OCI-LY3 (cell line): ENCODE measurements around the gene GCM1.

ENCODE experiments used
- H2AFZ ChIP-seq: fragments of 200-600, 300-600 bp; shearing (Covaris generic); 2 replicates; pipeline ENCODE4 v1.6.0; 2014; ENCODE audit warnings: antibody characterized with exemption, low read depth, low read length
- H3K27ac ChIP-seq: fragments of 200-600, 300-600 bp; sonication (generic); 2 replicates; pipeline ENCODE4 v1.5.1; 2014; ENCODE audit warnings: mild to moderate bottlenecking, low read length, moderate library complexity, mixed read lengths
- H3K27me3 ChIP-seq: fragments of 200-600, 300-600 bp; sonication (generic); 2 replicates; pipeline ENCODE4 v1.6.1; 2014; ENCODE audit warnings: low read depth, low read length, mixed read lengths
- H3K36me3 ChIP-seq: fragments of 200-600, 300-600 bp; sonication (generic); replicated peaks from 2 replicates; pipeline ENCODE3; 2014; ENCODE audit warnings: low read depth, low read length, mixed read lengths
- H3K4me1 ChIP-seq: fragments of 300-600, 200-600 bp; sonication (generic); 2 replicates; pipeline ENCODE4 v1.6.1; 2014; ENCODE audit warnings: low read length, mixed read lengths
- H3K4me2 ChIP-seq: fragments of 200-600, 300-600 bp; sonication (generic); 2 replicates; pipeline ENCODE4 v1.6.1; 2014; ENCODE audit warnings: low read length, mixed read lengths
- H3K4me3 ChIP-seq: fragments of 300-600, 200-600 bp; sonication (generic); 2 replicates; pipeline ENCODE4 v1.5.1; 2014; ENCODE audit warnings: antibody characterized with exemption, mild to moderate bottlenecking, low read length, moderate library complexity
- H3K79me2 ChIP-seq: fragments of 300-600, 200-600 bp; shearing (Covaris generic); 2 replicates; pipeline ENCODE4 v1.6.1; 2014; ENCODE audit warnings: mild to moderate bottlenecking, low read length, mixed read lengths
- H3K9ac ChIP-seq: fragments of 300-600, 200-600 bp; shearing (Covaris generic); 2 replicates; pipeline ENCODE4 v1.6.0; 2014; ENCODE audit warnings: mild to moderate bottlenecking, low read length, moderate library complexity
- H3K9me3 ChIP-seq: fragments of 200-600, 300-600 bp; shearing (Covaris generic); 2 replicates; pipeline ENCODE4 v1.6.1; 2014; ENCODE audit warnings: low read length, mixed read lengths; ENCODE audit not compliant: insufficient read depth
- H4K20me1 ChIP-seq: fragments of 200-600, 300-600 bp; sonication (generic); 2 replicates; pipeline ENCODE4 v1.6.1; 2016; ENCODE audit warnings: low read length, mixed read lengths; ENCODE audit not compliant: insufficient read depth
- CTCF ChIP-seq: fragments of 200-600, 300-600 bp; sonication (generic); IDR thresholded peaks from 2 replicates; pipeline ENCODE4 v1.5.1; 2014; ENCODE audit warnings: antibody characterized with exemption, low read length, low read depth
- EZH2phosphoT487 ChIP-seq: fragments of 200-600 bp; shearing (Covaris generic); IDR thresholded peaks from 2 replicates; pipeline ENCODE4 v1.6.1; 2018; ENCODE audit warnings: antibody characterized with exemption, mixed run types, low read depth

Gene GCM1

GRCh38 chr6:53148684-53149083 lies at the start of gene GCM1:
Gene GCM1, minus strand, starts transcription at chr6:53148841. Its CDS starts 3,209 bp downstream, at chr6:53145632.
- H3K4me1 ChIP-seq = no peaks in the 10 kb centered on the region
- peaks cover 4% of the 10 kb centered on the region; the same call in 1 of the 2 replicates for H3K27me3 ChIP-seq
- H3K79me2 ChIP-seq = no peaks in the 10 kb centered on the region
- no peak within 1 kb of the TSS for H3K4me2 ChIP-seq
- H3K9me3 ChIP-seq = no peaks in the 10 kb centered on the region
- TF ChIP-seq EZH2phosphoT487 = no peak
- TF ChIP-seq CTCF = no peak
- H3K27ac ChIP-seq = no peak within 1 kb of the TSS
- H4K20me1 ChIP-seq = no peaks in the 10 kb centered on the region
- H3K36me3 ChIP-seq = no peaks in the 10 kb centered on the region
- no peak within 1 kb of the TSS for H3K4me3 ChIP-seq
- no peak within 1 kb of the TSS for H3K9ac ChIP-seq
- no peak within 1 kb of the TSS for H2AFZ ChIP-seq

- Histone ChIP-seq H3K4me1 (peaks cover 35% of the 10 kb centered on the region), H3K9ac (no peak overlapping the region), H3K9me3 (no peaks in the 10 kb centered on the region), H3K79me2 (no peaks in the 10 kb centered on the region), H4K20me1 (no peaks in the 10 kb centered on the region), H3K4me2 (no peak overlapping the region), H3K27ac (no peak overlapping the region), H3K27me3 (peaks cover 53% of the 10 kb centered on the region), H3K36me3 (no peaks in the 10 kb centered on the region), H3K4me3 (no peak overlapping the region), H2AFZ (no peak overlapping the region)
- TF ChIP-seq CTCF (no peak), EZH2phosphoT487 (no peak)
Measured at GRCh38 chr6:53197553-53197952, 48.9 kb upstream of the GCM1 start.

- TF ChIP-seq CTCF = no peak
- no peak for TF ChIP-seq EZH2phosphoT487
- H4K20me1 ChIP-seq = no peaks in the 10 kb centered on the region
- H3K9ac ChIP-seq = no peak overlapping the region
- H3K4me2 ChIP-seq = no peak overlapping the region
- no peak overlapping the region for H3K4me3 ChIP-seq
- no peak overlapping the region for H2AFZ ChIP-seq
- H3K36me3 ChIP-seq = no peaks in the 10 kb centered on the region
- H3K79me2 ChIP-seq = no peaks in the 10 kb centered on the region
- H3K27me3 ChIP-seq = peaks cover 34% of the 10 kb centered on the region
- no peaks in the 10 kb centered on the region for H3K9me3 ChIP-seq
- no peak overlapping the region for H3K27ac ChIP-seq
- peaks cover 17% of the 10 kb centered on the region for H3K4me1 ChIP-seq
Measured at GRCh38 chr6:53195048-53195447, 46.4 kb upstream of the GCM1 start.

GRCh38 chr6:53192682-53193188 lies 44.1 kb upstream of the GCM1 start:
- Histone ChIP-seq H3K27me3 (peaks cover 29% of the 10 kb centered on the region), H2AFZ (0 out of 2 replicates have a peak overlapping the region, but pooled peaks have one; percentile 2), H3K4me3 (no peak overlapping the region), H3K4me2 (no peak overlapping the region), H4K20me1 (no peaks in the 10 kb centered on the region), H3K36me3 (no peaks in the 10 kb centered on the region), H3K27ac (no peak overlapping the region), H3K9me3 (no peaks in the 10 kb centered on the region), H3K4me1 (peaks cover 15% of the 10 kb centered on the region), H3K9ac (no peak overlapping the region), H3K79me2 (no peaks in the 10 kb centered on the region)
- TF ChIP-seq EZH2phosphoT487 (no peak), CTCF (no peak)
